HCT116 (cell line): ENCODE measurements around the gene IGSF6. TPM values are rescaled to one million over a fixed set of nuclear protein-coding genes. Genes with fewer than 3 reads are reported as not detected.

Experiments used
- ATAC-seq: fragments of 200-7000 bp; cut with Tn5 transposase; 2 replicates; pipeline ENCODE4 v1.9.1; 2020; ENCODE audit warnings: mild to moderate bottlenecking, moderate library complexity
- BruUV-seq: library from RNA; stranded (reverse); fragments of 400-500 nt; replicated peaks from 2 replicates; lab custom pipeline; 2021; lab: Mats Ljungman, UMichigan
- CTCF ChIA-PET: fragments of 300-600 bp; sonication (Branson Sonifier 250); formaldehyde crosslinking; loops from one replicate; lab custom pipeline; 2021; ENCODE audit warnings: antibody characterized with exemption; lab: Charles Lee
- POLR2A ChIA-PET: fragments of 300-600, 350-600 bp; sonication (Branson Sonifier 250); formaldehyde crosslinking; loops from one replicate; lab custom pipeline; 2021; ENCODE audit warnings: antibody characterized with exemption; lab: Charles Lee
- RAD21 ChIA-PET, 2 experiments: fragments of 300-600 bp; sonication (Branson Sonifier 250); formaldehyde crosslinking; loops; one replicate each; lab custom pipeline; 2023; ENCODE audit warnings: low total read pairs in 2 of 2; ENCODE audit not compliant: uncharacterized antibody in 2 of 2, unreplicated experiment in 2 of 2, low non-redundant PET in 1 of 2; lab: Charles Lee
- DNase-seq: peaks from one replicate; pipeline ENCODE4 v3.0.0-alpha.2; 2010; ENCODE audit warnings: low read depth, low spot score
- H2AFZ ChIP-seq: fragments of 200-600 bp; shearing (Covaris generic), sonication (generic); 2 replicates; pipeline ENCODE4 v1.6.1; 2017; ENCODE audit warnings: low read depth, mixed run types, mixed read lengths, antibody characterized with exemption, low read length; ENCODE audit not compliant: poor library complexity, severe bottlenecking
- H3K27ac ChIP-seq: 2 replicates; pipeline ENCODE4 v1.5.1; 2012; ENCODE audit warnings: low read depth, low read length
- H3K27me3 ChIP-seq: fragments of 200-600 bp; sonication (generic); 2 replicates; pipeline ENCODE4 v1.6.1; 2016; ENCODE audit warnings: mixed run types, low read length, mixed read lengths; ENCODE audit not compliant: insufficient read depth
- H3K36me3 ChIP-seq, 2 experiments: fragments of 200-500 bp in 1 of 2; fragments of 200-600 bp in 1 of 2; sonication (Bioruptor generic) in 1 of 2; sonication (generic) in 1 of 2; 2 replicates each; pipeline versions ENCODE4 v1.5.1 to v1.6.1; 2014 to 2016; ENCODE audit warnings: low read length in 2 of 2, inconsistent platforms in 1 of 2, mixed read lengths in 1 of 2, mixed run types in 1 of 2; ENCODE audit not compliant: insufficient read depth in 2 of 2, control insufficient read depth in 1 of 2
- H3K4me1 ChIP-seq, 2 experiments: fragments of 200-600 bp in 1 of 2; sonication (generic) in 1 of 2; 2 replicates each; pipeline versions ENCODE4 v1.5.1 to v1.6.1; 2012 to 2017; ENCODE audit warnings: low read length in 2 of 2, inconsistent platforms in 1 of 2, mild to moderate bottlenecking in 1 of 2, mixed read lengths in 1 of 2, mixed run types in 1 of 2, moderate library complexity in 1 of 2; ENCODE audit not compliant: insufficient read depth in 2 of 2, control insufficient read depth in 1 of 2
- H3K4me2 ChIP-seq: fragments of 200-600 bp; sonication (generic); 2 replicates; pipeline ENCODE4 v1.6.1; 2017; ENCODE audit warnings: mixed run types, low read length, mixed read lengths
- H3K4me3 ChIP-seq, 2 experiments: fragments of 200-600 bp in 1 of 2; sonication (generic) in 1 of 2; replicated peaks in 1 of 2; 2 replicates each; pipeline ENCODE4 v1.5.1; 2011 to 2016; ENCODE audit warnings: low read length in 2 of 2, control low read depth in 1 of 2, low read depth in 1 of 2, mild to moderate bottlenecking in 1 of 2, mixed read lengths in 1 of 2, mixed run types in 1 of 2
- H3K79me2 ChIP-seq: fragments of 200-600 bp; sonication (generic); 2 replicates; pipeline ENCODE4 v1.6.1; 2017; ENCODE audit warnings: mild to moderate bottlenecking, mixed run types, low read length, moderate library complexity, mixed read lengths; ENCODE audit not compliant: insufficient read depth
- H3K9ac ChIP-seq: fragments of 200-600 bp; sonication (generic); 2 replicates; pipeline ENCODE4 v1.6.1; 2016; ENCODE audit warnings: low read length, mixed read lengths
- H3K9me2 ChIP-seq: fragments of 200-600 bp; sonication (generic), shearing (Covaris generic); 2 replicates; pipeline ENCODE4 v1.6.1; 2017; ENCODE audit warnings: mixed run types, mild to moderate bottlenecking, moderate library complexity; ENCODE audit not compliant: insufficient read depth
- H3K9me3 ChIP-seq, 2 experiments: fragments of 200-500 bp in 1 of 2; fragments of 200-600 bp in 1 of 2; sonication (Bioruptor generic) in 1 of 2; sonication (generic) in 1 of 2; 2 replicates each; pipeline ENCODE4 v1.6.1; 2014 to 2017; ENCODE audit warnings: low read length in 2 of 2, mixed read lengths in 2 of 2, inconsistent platforms in 1 of 2, low read depth in 1 of 2, mild to moderate bottlenecking in 1 of 2, mixed run types in 1 of 2, moderate library complexity in 1 of 2; ENCODE audit not compliant: control insufficient read depth in 1 of 2, insufficient read depth in 1 of 2
- H4K20me1 ChIP-seq: fragments of 200-600 bp; sonication (generic), shearing (Covaris generic); 2 replicates; pipeline ENCODE4 v1.6.1; 2017; ENCODE audit warnings: mixed run types, mild to moderate bottlenecking, moderate library complexity; ENCODE audit not compliant: insufficient read depth
- ATF3 ChIP-seq: IDR thresholded peaks from 2 replicates; pipeline ENCODE4 v1.6.1; 2012
- CTCF ChIP-seq, 3 experiments: fragments of 200-600 bp in 1 of 3; sonication (generic) in 1 of 3; IDR thresholded peaks in 2 of 3; conservative IDR thresholded peaks in 1 of 3; 2 replicates each; pipeline ENCODE4 v1.5.1; 2012 to 2017; ENCODE audit warnings: low read depth in 2 of 3, low read length in 2 of 3, antibody characterized with exemption in 1 of 3, borderline replicate concordance in 1 of 3, control low read depth in 1 of 3, mild to moderate bottlenecking in 1 of 3, mixed read lengths in 1 of 3, mixed run types in 1 of 3, moderate library complexity in 1 of 3; ENCODE audit not compliant: insufficient read depth in 1 of 3
- ELF1 ChIP-seq: IDR thresholded peaks from 2 replicates; pipeline ENCODE4 v1.6.1; 2012; ENCODE audit warnings: low read depth, borderline replicate concordance
- EZH2 ChIP-seq: fragments of 200-600 bp; sonication (generic); IDR thresholded peaks from 2 replicates; pipeline ENCODE4 v1.6.1; 2017; ENCODE audit warnings: antibody characterized with exemption, mixed run types
- FOSL1 ChIP-seq: IDR thresholded peaks from 2 replicates; pipeline ENCODE4 v1.6.1; 2012; ENCODE audit warnings: low read depth
- JUND ChIP-seq: IDR thresholded peaks from 2 replicates; pipeline ENCODE4 v1.6.1; 2012
- POLR2A ChIP-seq: IDR thresholded peaks from 2 replicates; pipeline ENCODE4 v1.7.0; 2011; ENCODE audit warnings: borderline replicate concordance; ENCODE audit not compliant: insufficient read depth, insufficient read length; ENCODE audit errors: extremely low read depth
- POLR2AphosphoS5 ChIP-seq: IDR thresholded peaks from 2 replicates; pipeline ENCODE4 v1.6.1; 2011; ENCODE audit warnings: mild to moderate bottlenecking, low read depth, low read length, moderate library complexity
- RAD21 ChIP-seq: IDR thresholded peaks from 2 replicates; pipeline ENCODE4 v1.6.1; 2012; ENCODE audit warnings: low read depth, mild to moderate bottlenecking
- SIN3A ChIP-seq: IDR thresholded peaks from 2 replicates; pipeline ENCODE4 v1.6.1; 2012; ENCODE audit warnings: low read depth
- SP1 ChIP-seq: IDR thresholded peaks from 2 replicates; pipeline ENCODE4 v1.6.1; 2012; ENCODE audit warnings: low read depth
- ZBTB33 ChIP-seq: IDR thresholded peaks from 2 replicates; pipeline ENCODE4 v1.6.1; 2011; ENCODE audit warnings: mild to moderate bottlenecking, low read length, moderate library complexity; ENCODE audit not compliant: insufficient replicate concordance; ENCODE audit errors: extremely low read depth
- ZFX ChIP-seq: fragments of 450-650 bp; IDR thresholded peaks from 2 replicates; pipeline ENCODE4 v1.6.1; 2017
- ZNF274 ChIP-seq: fragments of 200-500 bp; sonication (Bioruptor generic); IDR thresholded peaks from 2 replicates; pipeline ENCODE4 v1.6.1; 2014; ENCODE audit warnings: mild to moderate bottlenecking, low read depth, low read length, inconsistent platforms
- intact Hi-C: fragments of 100-400 bp; cut with micrococcal nuclease; formaldehyde crosslinking; loops from 2 replicates; pipeline ENCODE4 v1.10.0; 2022
- total RNA-seq: library from RNA; stranded (reverse); gene quantifications from one replicate; pipeline ENCODE4 v1.2.1, GENCODE V29; 2021; ENCODE audit not compliant: unreplicated experiment
- TF ChIP-seq, protein P1 (sequence below): IDR thresholded peaks from 2 replicates; pipeline ENCODE4 v1.6.1; 2012; ENCODE audit warnings: low read depth
- TF ChIP-seq, protein P2 (sequence below): IDR thresholded peaks from 2 replicates; pipeline ENCODE4 v1.6.1; 2012

The IGSF6 gene
- total RNA-seq, 1 experiment from 2014 or later, result not detected

- H3K79me2 ChIP-seq, result 0 out of 2 replicates have a peak, but pooled peaks cover 6% of the 10 kb centered on the region
- intact Hi-C loops, result no loop called here
- no peak for TF ChIP-seq ZFX
- no peak for TF ChIP-seq ZNF274
- no peak for TF ChIP-seq SP1
- TF ChIP-seq ZBTB33, result no peak
- TF ChIP-seq ATF3, result no peak
- TF ChIP-seq POLR2AphosphoS5, result no peak
- no peak for TF ChIP-seq FOSL1
- TF ChIP-seq ELF1, result no peak
- TF ChIP-seq, protein P1, sequence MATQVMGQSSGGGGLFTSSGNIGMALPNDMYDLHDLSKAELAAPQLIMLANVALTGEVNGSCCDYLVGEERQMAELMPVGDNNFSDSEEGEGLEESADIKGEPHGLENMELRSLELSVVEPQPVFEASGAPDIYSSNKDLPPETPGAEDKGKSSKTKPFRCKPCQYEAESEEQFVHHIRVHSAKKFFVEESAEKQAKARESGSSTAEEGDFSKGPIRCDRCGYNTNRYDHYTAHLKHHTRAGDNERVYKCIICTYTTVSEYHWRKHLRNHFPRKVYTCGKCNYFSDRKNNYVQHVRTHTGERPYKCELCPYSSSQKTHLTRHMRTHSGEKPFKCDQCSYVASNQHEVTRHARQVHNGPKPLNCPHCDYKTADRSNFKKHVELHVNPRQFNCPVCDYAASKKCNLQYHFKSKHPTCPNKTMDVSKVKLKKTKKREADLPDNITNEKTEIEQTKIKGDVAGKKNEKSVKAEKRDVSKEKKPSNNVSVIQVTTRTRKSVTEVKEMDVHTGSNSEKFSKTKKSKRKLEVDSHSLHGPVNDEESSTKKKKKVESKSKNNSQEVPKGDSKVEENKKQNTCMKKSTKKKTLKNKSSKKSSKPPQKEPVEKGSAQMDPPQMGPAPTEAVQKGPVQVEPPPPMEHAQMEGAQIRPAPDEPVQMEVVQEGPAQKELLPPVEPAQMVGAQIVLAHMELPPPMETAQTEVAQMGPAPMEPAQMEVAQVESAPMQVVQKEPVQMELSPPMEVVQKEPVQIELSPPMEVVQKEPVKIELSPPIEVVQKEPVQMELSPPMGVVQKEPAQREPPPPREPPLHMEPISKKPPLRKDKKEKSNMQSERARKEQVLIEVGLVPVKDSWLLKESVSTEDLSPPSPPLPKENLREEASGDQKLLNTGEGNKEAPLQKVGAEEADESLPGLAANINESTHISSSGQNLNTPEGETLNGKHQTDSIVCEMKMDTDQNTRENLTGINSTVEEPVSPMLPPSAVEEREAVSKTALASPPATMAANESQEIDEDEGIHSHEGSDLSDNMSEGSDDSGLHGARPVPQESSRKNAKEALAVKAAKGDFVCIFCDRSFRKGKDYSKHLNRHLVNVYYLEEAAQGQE, result no peak
- TF ChIP-seq CTCF (IDR thresholded peaks at IDR 0.05 in 2 of 3, conservative IDR thresholded peaks at IDR 0.05 in 1 of 3; ENCODE audit: borderline replicate concordance in 1 of 3, insufficient read depth in 1 of 3, low read depth in 2 of 3, low read length in 2 of 3), result no peak
- no peak for TF ChIP-seq EZH2
- no peak for TF ChIP-seq RAD21
- no peak for TF ChIP-seq POLR2A
- TF ChIP-seq JUND, result no peak
- TF ChIP-seq, protein P2, sequence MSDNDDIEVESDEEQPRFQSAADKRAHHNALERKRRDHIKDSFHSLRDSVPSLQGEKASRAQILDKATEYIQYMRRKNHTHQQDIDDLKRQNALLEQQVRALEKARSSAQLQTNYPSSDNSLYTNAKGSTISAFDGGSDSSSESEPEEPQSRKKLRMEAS, result no peak
- TF ChIP-seq SIN3A, result no peak
- H3K4me3 ChIP-seq, result no peak overlapping the region
- H3K9me2 ChIP-seq, result no peaks in the 10 kb centered on the region
- no peaks in the 10 kb centered on the region for H3K27me3 ChIP-seq
- RAD21 ChIA-PET, result no interaction called here
- ATAC-seq (no peak), DNase-seq (no peak)
- no peaks in the 10 kb centered on the region for H3K9me3 ChIP-seq
- no peaks in the 10 kb centered on the region for H4K20me1 ChIP-seq
- H3K9ac ChIP-seq, result no peak overlapping the region
- H3K27ac ChIP-seq, result no peak overlapping the region
- H3K4me2 ChIP-seq, result no peak overlapping the region
- BruUV-seq, result no TSS peak
- no peaks in the 10 kb centered on the region for H3K4me1 ChIP-seq
- H3K36me3 ChIP-seq, result 0 out of 4 replicates have a peak, but pooled peaks cover 0 to under 1% of the 10 kb centered on the region in 2 experiments
- POLR2A ChIA-PET, result no interaction called here
- no peak overlapping the region for H2AFZ ChIP-seq
- CTCF ChIA-PET, result no interaction called here
These were observed 34.1 kb downstream of the IGSF6 start for GRCh38 chr16:21618281-21618680.
